ENCODE data around the gene BSN. TPM values are rescaled to one million over a fixed set of nuclear protein-coding genes. Genes with fewer than 3 reads are reported as not detected.

Gene BSN
- total and polyA plus RNA-seq, 3 experiments from 2014 or later: 0.33 to 0.46 TPM; not detected in 1

- Histone ChIP-seq H3K27ac (ENCODE audit: low read depth, low read length) (no peak overlapping the region), H3K36me3 (ENCODE audit: insufficient read depth, low read length) (no peaks in the 10 kb centered on the region), H3K9me3 (ENCODE audit: low read length) (no peaks in the 10 kb centered on the region), H3K27me3 (ENCODE audit: insufficient read depth, low read length, poor library complexity, severe bottlenecking) (no peaks in the 10 kb centered on the region), H3K4me1 (ENCODE audit: insufficient read depth, low read length) (no peaks in the 10 kb centered on the region), H3K4me3 (ENCODE audit: low read length) (no peak overlapping the region)
- H3K9me3 Mint-ChIP-seq: no peaks in the 10 kb centered on the region
- POLR2A ChIA-PET: no interaction called here
- DNase-seq: no peak
- no peak overlapping the region for H3K4me3 Mint-ChIP-seq
- H3K36me3 Mint-ChIP-seq: no peaks in the 10 kb centered on the region
- no peak overlapping the region for H3K27ac Mint-ChIP-seq
- CTCF ChIA-PET: no interaction called here
- H3K4me1 Mint-ChIP-seq: no peaks in the 10 kb centered on the region
- H3K27me3 Mint-ChIP-seq: peaks cover 3 to 5% of the 10 kb centered on the region in 2 donors
Observed at GRCh38 chr3:49654955-49655556, 100.8 kb downstream of the BSN start.

- Histone ChIP-seq H3K9me3 (ENCODE audit: low read length) (no peaks in the 10 kb centered on the region), H3K27ac (ENCODE audit: low read depth, low read length) (no peak overlapping the region), H3K4me1 (ENCODE audit: insufficient read depth, low read length) (no peaks in the 10 kb centered on the region), H3K36me3 (ENCODE audit: insufficient read depth, low read length) (no peaks in the 10 kb centered on the region), H3K27me3 (ENCODE audit: insufficient read depth, low read length, poor library complexity, severe bottlenecking) (no peaks in the 10 kb centered on the region), H3K4me3 (ENCODE audit: low read length) (no peak overlapping the region)
- ChIA-PET CTCF (interaction anchor here (0.8 kb wide), 1 partner anchor 116 kb away, joined by 4 read pairs; no protein-coding TSS in a partner anchor), POLR2A (no interaction called here)
- H3K27me3 Mint-ChIP-seq: peaks cover 3 to 5% of the 10 kb centered on the region in 2 donors
- H3K4me3 Mint-ChIP-seq: no peak overlapping the region
- no peak for DNase-seq
- no peak overlapping the region for H3K27ac Mint-ChIP-seq
- no peaks in the 10 kb centered on the region for H3K36me3 Mint-ChIP-seq
- H3K9me3 Mint-ChIP-seq: no peaks in the 10 kb centered on the region
- H3K4me1 Mint-ChIP-seq: no peaks in the 10 kb centered on the region
Observed at GRCh38 chr3:49655731-49656285, 101.5 kb downstream of the BSN start.

DNA sequence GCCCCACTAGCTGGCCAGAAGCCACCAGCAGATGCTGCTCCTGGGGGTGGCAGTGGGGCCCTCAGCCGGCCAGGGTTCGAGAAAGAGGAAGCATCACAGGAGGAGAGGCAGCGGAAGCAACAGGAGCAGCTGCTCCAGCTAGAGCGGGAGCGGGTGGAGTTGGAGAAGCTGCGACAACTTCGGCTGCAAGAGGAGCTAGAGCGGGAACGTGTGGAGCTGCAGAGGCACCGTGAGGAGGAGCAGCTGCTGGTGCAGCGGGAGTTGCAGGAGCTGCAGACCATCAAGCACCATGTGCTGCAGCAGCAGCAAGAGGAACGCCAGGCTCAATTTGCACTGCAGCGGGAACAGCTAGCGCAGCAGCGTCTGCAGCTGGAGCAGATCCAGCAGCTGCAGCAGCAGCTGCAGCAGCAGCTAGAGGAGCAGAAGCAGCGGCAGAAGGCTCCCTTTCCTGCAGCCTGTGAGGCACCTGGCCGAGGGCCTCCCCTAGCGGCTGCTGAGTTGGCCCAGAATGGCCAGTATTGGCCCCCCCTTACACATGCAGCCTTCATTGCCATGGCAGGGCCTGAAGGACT, 102.3 kb downstream of the BSN start:
- Mint-ChIP-seq H3K4me1 (no peaks in the 10 kb centered on the region), H3K4me3 (no peak overlapping the region), H3K36me3 (no peaks in the 10 kb centered on the region), H3K27ac (no peak overlapping the region), H3K27me3 (peaks cover 3 to 5% of the 10 kb centered on the region in 2 donors), H3K9me3 (no peaks in the 10 kb centered on the region)
- Histone ChIP-seq H3K36me3 (ENCODE audit: insufficient read depth, low read length) (no peaks in the 10 kb centered on the region), H3K27me3 (ENCODE audit: insufficient read depth, low read length, poor library complexity, severe bottlenecking) (no peaks in the 10 kb centered on the region), H3K27ac (ENCODE audit: low read depth, low read length) (no peak overlapping the region), H3K4me1 (ENCODE audit: insufficient read depth, low read length) (no peaks in the 10 kb centered on the region), H3K9me3 (ENCODE audit: low read length) (no peaks in the 10 kb centered on the region), H3K4me3 (ENCODE audit: low read length) (no peak overlapping the region)
- CTCF ChIA-PET: interaction anchor here (0.8 kb wide), 1 partner anchor 117 kb away, joined by 4 read pairs; no protein-coding TSS in a partner anchor
- DNase-seq: no peak
- POLR2A ChIA-PET: no interaction called here

DNA sequence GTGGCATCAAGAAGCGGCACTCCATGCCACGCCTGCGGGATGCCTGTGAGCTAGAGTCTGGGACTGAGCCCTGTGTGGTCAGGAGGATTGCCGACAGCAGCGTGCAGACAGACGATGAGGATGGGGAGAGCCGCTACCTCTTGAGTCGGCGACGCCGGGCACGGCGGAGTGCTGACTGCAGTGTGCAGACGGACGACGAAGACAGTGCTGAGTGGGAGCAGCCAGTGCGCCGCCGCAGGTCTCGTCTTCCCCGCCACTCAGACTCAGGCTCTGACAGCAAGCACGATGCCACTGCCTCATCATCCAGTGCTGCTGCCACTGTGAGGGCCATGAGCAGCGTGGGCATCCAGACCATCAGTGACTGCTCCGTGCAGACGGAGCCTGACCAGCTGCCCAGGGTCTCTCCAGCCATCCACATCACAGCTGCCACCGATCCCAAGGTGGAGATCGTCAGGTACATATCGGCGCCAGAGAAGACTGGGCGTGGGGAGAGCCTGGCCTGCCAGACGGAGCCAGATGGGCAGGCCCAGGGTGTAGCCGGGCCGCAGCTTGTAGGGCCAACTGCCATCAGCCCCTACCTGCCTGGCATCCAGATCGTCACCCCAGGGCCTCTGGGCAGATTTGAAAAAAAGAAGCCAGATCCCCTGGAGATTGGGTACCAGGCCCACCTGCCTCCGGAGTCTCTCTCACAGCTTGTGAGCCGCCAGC, 103.1 kb downstream of the BSN start:
- H3K4me1 Mint-ChIP-seq: no peaks in the 10 kb centered on the region

DNA sequence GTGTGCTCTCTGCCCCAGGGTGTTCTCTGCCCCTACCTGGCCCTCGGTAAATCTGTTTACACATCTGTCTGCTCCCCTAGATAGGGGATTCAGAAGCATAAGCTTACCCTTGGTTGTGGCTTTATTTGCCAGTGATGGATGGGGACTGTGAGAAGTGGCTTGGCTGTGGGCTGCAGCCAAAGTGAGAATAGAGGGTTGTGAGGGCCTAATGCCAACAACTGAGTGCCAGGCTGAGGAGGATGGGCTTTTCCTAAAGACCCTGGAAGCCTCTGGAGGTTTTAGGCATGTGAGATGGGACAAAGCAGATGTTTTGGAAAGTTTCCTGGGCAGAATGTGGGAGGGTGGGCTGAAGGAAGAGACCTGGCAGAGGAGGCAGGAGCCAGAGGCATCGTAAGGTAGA, 104.4 kb downstream of the BSN start:
- Histone ChIP-seq H3K36me3 (ENCODE audit: insufficient read depth, low read length) (no peaks in the 10 kb centered on the region), H3K4me1 (ENCODE audit: insufficient read depth, low read length) (no peaks in the 10 kb centered on the region), H3K27me3 (ENCODE audit: insufficient read depth, low read length, poor library complexity, severe bottlenecking) (no peaks in the 10 kb centered on the region), H3K9me3 (ENCODE audit: low read length) (no peaks in the 10 kb centered on the region), H3K4me3 (ENCODE audit: low read length) (no peak overlapping the region), H3K27ac (ENCODE audit: low read depth, low read length) (no peak overlapping the region)
- POLR2A ChIA-PET: no interaction called here
- Mint-ChIP-seq H3K27ac (peak overlapping the region in 1 of 8 donors; percentile 45), H3K4me1 (no peaks in the 10 kb centered on the region), H3K36me3 (no peaks in the 10 kb centered on the region), H3K4me3 (no peak overlapping the region), H3K9me3 (no peaks in the 10 kb centered on the region), H3K27me3 (peaks cover 3 to 5% of the 10 kb centered on the region in 2 donors)
- DNase-seq: no peak
- CTCF ChIA-PET: interaction anchor here (1.8 kb wide), 1 partner anchor 119 kb away, joined by 7 read pairs; no protein-coding TSS in a partner anchor

More for the DNA sequence above, 103.1 kb downstream of the BSN start:
- Histone ChIP-seq H3K36me3 (ENCODE audit: insufficient read depth, low read length) (no peaks in the 10 kb centered on the region), H3K9me3 (ENCODE audit: low read length) (no peaks in the 10 kb centered on the region), H3K4me3 (ENCODE audit: low read length) (no peak overlapping the region), H3K27ac (ENCODE audit: low read depth, low read length) (no peak overlapping the region), H3K4me1 (ENCODE audit: insufficient read depth, low read length) (no peaks in the 10 kb centered on the region), H3K27me3 (ENCODE audit: insufficient read depth, low read length, poor library complexity, severe bottlenecking) (no peaks in the 10 kb centered on the region)
- Mint-ChIP-seq H3K27ac (no peak overlapping the region), H3K9me3 (no peaks in the 10 kb centered on the region), H3K36me3 (no peaks in the 10 kb centered on the region), H3K4me3 (no peak overlapping the region), H3K27me3 (peaks cover 3 to 5% of the 10 kb centered on the region in 2 donors)
- ChIA-PET POLR2A (no interaction called here), CTCF (interaction anchor here (1.8 kb wide), 1 partner anchor 117 kb away, joined by 7 read pairs; no protein-coding TSS in a partner anchor)
- no peak for DNase-seq

DNA sequence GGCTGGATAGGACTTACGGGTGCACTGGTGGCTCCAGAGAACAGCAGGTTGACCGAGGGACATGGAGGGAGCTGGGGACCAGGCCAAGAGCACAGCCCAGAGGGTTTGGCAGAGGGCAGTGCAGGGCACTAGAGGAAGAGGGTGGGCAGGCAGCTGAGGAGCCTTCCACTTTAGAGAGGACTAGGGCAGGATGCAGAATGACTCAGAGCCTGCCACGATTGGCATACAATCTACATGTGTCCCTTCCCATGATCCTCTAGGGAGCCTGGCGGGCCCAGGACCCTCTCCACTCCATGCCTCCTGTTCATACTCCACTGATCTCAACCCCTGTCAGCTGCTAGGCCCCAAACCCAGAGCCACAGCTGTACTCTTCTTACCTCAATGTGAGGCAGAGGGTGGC, 105.5 kb downstream of the BSN start:
- Mint-ChIP-seq H3K36me3 (no peaks in the 10 kb centered on the region), H3K4me3 (no peak overlapping the region), H3K27ac (no peak overlapping the region), H3K27me3 (peaks cover 3 to 8% of the 10 kb centered on the region in 2 donors), H3K9me3 (no peaks in the 10 kb centered on the region), H3K4me1 (no peaks in the 10 kb centered on the region)
- no peak for DNase-seq
- Histone ChIP-seq H3K36me3 (ENCODE audit: insufficient read depth, low read length) (no peaks in the 10 kb centered on the region), H3K4me3 (ENCODE audit: low read length) (no peak overlapping the region), H3K27ac (ENCODE audit: low read depth, low read length) (no peak overlapping the region), H3K4me1 (ENCODE audit: insufficient read depth, low read length) (no peaks in the 10 kb centered on the region), H3K27me3 (ENCODE audit: insufficient read depth, low read length, poor library complexity, severe bottlenecking) (no peaks in the 10 kb centered on the region), H3K9me3 (ENCODE audit: low read length) (no peaks in the 10 kb centered on the region)
- ChIA-PET CTCF (interaction anchor here (2.0 kb wide), 1 partner anchor 120 kb away, joined by 6 read pairs; no protein-coding TSS in a partner anchor), POLR2A (no interaction called here)

- no peaks in the 10 kb centered on the region for H3K27me3 ChIP-seq (ENCODE audit: insufficient read depth, low read length, poor library complexity, severe bottlenecking)
- H3K36me3 ChIP-seq (ENCODE audit: insufficient read depth, low read length): no peaks in the 10 kb centered on the region
- CTCF ChIA-PET: interaction anchor here (2.0 kb wide), 1 partner anchor 122 kb away, joined by 6 read pairs; no protein-coding TSS in a partner anchor
- no peaks in the 10 kb centered on the region for H3K9me3 ChIP-seq (ENCODE audit: low read length)
- no peak overlapping the region for H3K27ac ChIP-seq (ENCODE audit: low read depth, low read length)
- Mint-ChIP-seq H3K27me3 (peaks cover 3 to 6% of the 10 kb centered on the region in 2 donors), H3K4me1 (no peaks in the 10 kb centered on the region), H3K36me3 (no peaks in the 10 kb centered on the region), H3K4me3 (no peak overlapping the region), H3K27ac (no peak overlapping the region), H3K9me3 (no peaks in the 10 kb centered on the region)
- H3K4me1 ChIP-seq (ENCODE audit: insufficient read depth, low read length): no peaks in the 10 kb centered on the region
- DNase-seq: no peak
- H3K4me3 ChIP-seq (ENCODE audit: low read length): no peak overlapping the region
- POLR2A ChIA-PET: no interaction called here
Observed at GRCh38 chr3:49661281-49661680, 107.0 kb downstream of the BSN start.

DNA sequence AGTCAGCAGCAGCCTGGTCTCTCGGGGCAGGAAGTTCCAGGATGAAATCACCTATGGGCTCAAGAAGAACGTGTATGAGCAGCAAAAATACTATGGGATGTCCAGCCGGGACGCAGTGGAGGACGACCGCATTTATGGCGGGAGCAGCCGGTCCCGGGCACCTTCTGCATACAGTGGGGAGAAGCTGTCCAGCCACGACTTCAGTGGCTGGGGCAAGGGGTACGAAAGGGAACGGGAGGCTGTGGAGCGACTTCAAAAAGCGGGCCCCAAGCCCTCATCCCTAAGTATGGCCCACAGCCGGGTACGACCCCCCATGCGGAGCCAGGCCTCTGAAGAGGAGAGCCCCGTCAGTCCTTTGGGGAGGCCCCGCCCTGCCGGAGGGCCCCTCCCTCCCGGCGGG, 107.7 kb downstream of the BSN start:
- no peaks in the 10 kb centered on the region for H3K27me3 ChIP-seq (ENCODE audit: insufficient read depth, low read length, poor library complexity, severe bottlenecking)
- Mint-ChIP-seq H3K27me3 (peaks cover 2 to 3% of the 10 kb centered on the region in 2 donors), H3K9me3 (no peaks in the 10 kb centered on the region), H3K36me3 (no peaks in the 10 kb centered on the region), H3K4me3 (no peak overlapping the region), H3K4me1 (no peaks in the 10 kb centered on the region), H3K27ac (no peak overlapping the region)
- CTCF ChIA-PET: interaction anchor here (6.3 kb wide), 1 partner anchor 122 kb away, joined by 36 read pairs; no protein-coding TSS in a partner anchor
- H3K9me3 ChIP-seq (ENCODE audit: low read length): no peaks in the 10 kb centered on the region
- H3K4me3 ChIP-seq (ENCODE audit: low read length): no peak overlapping the region
- DNase-seq: no peak
- no peaks in the 10 kb centered on the region for H3K4me1 ChIP-seq (ENCODE audit: insufficient read depth, low read length)
- H3K36me3 ChIP-seq (ENCODE audit: insufficient read depth, low read length): no peaks in the 10 kb centered on the region
- no peak overlapping the region for H3K27ac ChIP-seq (ENCODE audit: low read depth, low read length)
- POLR2A ChIA-PET: no interaction called here

Measured in CD8-positive, alpha-beta memory T cell (primary cell).